Measurements from ENCODE around the gene HORMAD2.

DNA sequence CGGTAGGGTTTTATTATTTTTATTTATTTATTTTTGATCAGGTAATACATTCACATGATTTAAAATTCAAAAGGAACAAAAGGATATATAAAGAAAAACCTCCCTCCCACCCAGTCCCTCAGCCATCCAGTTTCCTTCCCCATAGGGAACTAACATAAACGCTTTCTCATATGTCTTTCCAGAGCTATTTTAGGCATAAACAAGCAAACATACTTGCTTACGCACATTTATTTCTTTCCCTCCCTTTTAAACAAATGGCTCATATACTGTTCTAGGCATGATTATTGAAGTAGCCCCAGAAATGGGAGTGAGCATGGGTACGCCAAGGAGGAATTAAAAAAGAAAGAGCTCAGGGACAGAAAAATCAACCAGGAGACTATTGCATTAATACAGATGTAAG lies 102.6 kb downstream of the HORMAD2 start:
- TF ChIP-seq, protein P1, sequence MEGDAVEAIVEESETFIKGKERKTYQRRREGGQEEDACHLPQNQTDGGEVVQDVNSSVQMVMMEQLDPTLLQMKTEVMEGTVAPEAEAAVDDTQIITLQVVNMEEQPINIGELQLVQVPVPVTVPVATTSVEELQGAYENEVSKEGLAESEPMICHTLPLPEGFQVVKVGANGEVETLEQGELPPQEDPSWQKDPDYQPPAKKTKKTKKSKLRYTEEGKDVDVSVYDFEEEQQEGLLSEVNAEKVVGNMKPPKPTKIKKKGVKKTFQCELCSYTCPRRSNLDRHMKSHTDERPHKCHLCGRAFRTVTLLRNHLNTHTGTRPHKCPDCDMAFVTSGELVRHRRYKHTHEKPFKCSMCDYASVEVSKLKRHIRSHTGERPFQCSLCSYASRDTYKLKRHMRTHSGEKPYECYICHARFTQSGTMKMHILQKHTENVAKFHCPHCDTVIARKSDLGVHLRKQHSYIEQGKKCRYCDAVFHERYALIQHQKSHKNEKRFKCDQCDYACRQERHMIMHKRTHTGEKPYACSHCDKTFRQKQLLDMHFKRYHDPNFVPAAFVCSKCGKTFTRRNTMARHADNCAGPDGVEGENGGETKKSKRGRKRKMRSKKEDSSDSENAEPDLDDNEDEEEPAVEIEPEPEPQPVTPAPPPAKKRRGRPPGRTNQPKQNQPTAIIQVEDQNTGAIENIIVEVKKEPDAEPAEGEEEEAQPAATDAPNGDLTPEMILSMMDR (IDR thresholded peaks at IDR 0.05) = no peak
- no peak for TF ChIP-seq POLR2A (IDR thresholded peaks at IDR 0.05)

Measured in thyroid gland (tissue), 4 donors.